ENCODE measurements around the gene RPL28. TPM values are rescaled to one million over a fixed set of nuclear protein-coding genes. Genes with fewer than 3 reads are reported as not detected.

The RPL28 gene
- total RNA-seq, 1 donor from 2014 or later, result 1,017 TPM

DNA sequence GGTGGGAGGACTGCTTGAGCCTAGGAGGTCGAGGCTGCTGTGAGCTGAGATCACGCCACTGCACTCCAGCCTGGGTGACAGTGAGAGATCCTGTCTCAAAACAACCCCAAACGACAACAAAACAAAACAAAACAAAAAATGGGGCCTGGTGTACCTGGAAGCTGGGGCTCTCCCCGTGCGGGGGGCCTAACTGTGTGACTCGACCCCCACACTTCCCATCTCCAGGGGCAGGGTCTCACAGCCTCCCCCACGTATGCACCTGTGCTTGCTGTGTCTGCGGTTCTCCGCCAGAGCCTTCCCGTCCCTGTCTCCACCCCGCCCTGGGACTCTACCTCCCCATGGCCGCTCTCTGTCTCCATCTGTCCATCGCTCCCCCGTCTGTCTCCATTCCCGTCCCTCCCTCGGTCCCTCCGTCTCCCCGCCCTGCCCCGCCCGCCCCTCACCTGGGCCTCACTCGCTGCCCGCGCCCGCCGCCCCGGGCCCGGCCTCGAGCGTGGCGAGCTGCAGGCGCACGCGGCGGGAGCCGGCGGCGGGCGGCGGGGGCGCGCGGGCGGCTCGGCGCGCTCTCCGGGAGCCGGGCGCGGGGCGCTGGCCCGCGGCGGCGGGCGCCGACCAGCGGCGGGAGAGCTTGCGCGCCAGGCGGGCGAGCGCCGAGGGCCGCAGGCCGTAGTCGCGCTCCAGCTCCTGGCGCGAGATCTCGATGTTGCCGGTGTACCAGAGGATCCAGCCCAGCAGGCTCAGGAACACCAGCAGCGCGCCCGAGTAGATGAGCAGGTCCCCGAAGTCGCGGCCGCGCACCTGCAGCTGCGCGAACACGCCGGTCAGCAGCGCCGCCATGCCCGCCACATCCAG, 2.2 kb upstream of the RPL28 start:
- H3K79me2 ChIP-seq (ENCODE audit: low read depth), result peaks cover 27% of the 10 kb centered on the region
- peak overlapping the region; percentile 81 for H3K4me3 Mint-ChIP-seq
- TF ChIP-seq EZH2 (IDR thresholded peaks at IDR 0.05) (no peak), EZH2phosphoT487 (IDR thresholded peaks at IDR 0.05) (no peak)
- TF ChIP-seq, protein P1, sequence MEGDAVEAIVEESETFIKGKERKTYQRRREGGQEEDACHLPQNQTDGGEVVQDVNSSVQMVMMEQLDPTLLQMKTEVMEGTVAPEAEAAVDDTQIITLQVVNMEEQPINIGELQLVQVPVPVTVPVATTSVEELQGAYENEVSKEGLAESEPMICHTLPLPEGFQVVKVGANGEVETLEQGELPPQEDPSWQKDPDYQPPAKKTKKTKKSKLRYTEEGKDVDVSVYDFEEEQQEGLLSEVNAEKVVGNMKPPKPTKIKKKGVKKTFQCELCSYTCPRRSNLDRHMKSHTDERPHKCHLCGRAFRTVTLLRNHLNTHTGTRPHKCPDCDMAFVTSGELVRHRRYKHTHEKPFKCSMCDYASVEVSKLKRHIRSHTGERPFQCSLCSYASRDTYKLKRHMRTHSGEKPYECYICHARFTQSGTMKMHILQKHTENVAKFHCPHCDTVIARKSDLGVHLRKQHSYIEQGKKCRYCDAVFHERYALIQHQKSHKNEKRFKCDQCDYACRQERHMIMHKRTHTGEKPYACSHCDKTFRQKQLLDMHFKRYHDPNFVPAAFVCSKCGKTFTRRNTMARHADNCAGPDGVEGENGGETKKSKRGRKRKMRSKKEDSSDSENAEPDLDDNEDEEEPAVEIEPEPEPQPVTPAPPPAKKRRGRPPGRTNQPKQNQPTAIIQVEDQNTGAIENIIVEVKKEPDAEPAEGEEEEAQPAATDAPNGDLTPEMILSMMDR (IDR thresholded peaks at IDR 0.05), result no peak
- no peak overlapping the region for H2AFZ ChIP-seq (replicated peaks)
- peaks cover 27% of the 10 kb centered on the region for H4K20me1 ChIP-seq (ENCODE audit: low read depth)
- peaks cover 5% of the 10 kb centered on the region for H3K36me3 Mint-ChIP-seq
- peak overlapping the region; percentile 90 for H3K4me3 ChIP-seq
- H3K4me2 ChIP-seq, result peak overlapping the region; percentile 81
- H3K27me3 Mint-ChIP-seq (ENCODE audit: insufficient read depth, low read depth), result peaks cover 25% of the 10 kb centered on the region
- H3K4me1 Mint-ChIP-seq, result peaks cover 40% of the 10 kb centered on the region
- peaks cover 38% of the 10 kb centered on the region for H3K4me1 ChIP-seq
- peaks cover 21% of the 10 kb centered on the region for H3K27me3 ChIP-seq
- peaks cover 50% of the 10 kb centered on the region for H3F3A ChIP-seq (ENCODE audit: low read depth)
- no peaks in the 10 kb centered on the region for H3K9me3 ChIP-seq (ENCODE audit: low read depth)
- peak; percentile 88 for DNase-seq (ENCODE audit: low spot score)
- H3K36me3 ChIP-seq, result no peaks in the 10 kb centered on the region
- H3K9me3 Mint-ChIP-seq, result peaks cover 4% of the 10 kb centered on the region
- H3K9ac ChIP-seq, result no peak overlapping the region
- H3K27ac ChIP-seq, result no peak overlapping the region
- H3K27ac Mint-ChIP-seq, result no peak overlapping the region

DNA sequence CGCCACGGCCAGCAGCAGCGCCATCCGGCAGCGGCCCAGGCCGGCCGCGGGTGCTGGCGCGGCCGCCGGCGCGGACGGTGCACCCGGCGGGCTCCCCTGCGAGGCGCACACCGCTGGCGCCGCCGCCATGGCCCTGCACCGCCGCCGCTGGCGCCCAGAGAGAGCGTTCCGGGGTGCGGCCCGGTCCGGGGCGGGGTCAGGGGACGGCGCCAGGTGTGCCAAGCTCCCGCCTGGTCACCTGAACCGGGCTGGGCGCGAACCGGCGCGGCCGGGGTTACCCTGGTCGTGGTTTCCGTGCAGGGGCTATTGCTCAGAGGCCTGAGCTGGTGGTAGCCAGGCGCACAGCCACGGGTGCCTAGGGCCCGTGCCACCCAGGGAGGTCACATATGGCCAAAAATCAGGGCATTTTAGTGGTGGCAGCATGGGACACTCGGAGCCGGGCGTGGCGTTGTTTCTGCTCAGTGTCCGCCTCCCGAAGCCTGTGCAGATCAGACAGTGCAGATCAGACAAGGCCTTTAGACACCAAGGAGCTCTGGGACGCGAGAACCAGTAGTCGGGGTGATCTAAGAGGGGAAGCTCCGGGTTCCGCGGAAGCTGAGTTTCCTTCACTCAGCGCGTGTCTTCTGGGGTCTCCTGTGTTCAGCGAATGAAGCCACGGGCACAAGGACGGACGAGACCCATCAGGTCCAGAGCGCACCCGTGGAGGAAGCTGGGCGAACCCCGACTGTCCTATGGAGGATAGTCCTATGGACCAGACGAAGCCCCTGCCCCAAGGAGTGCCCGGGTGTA, 1.4 kb upstream of the RPL28 start, which contains the start of gene TMEM238:
Gene TMEM238 (minus strand): TSS at position 162 of the 789 bp plus-strand sequence. CDS start 33 bp downstream, at position 129.
- Mint-ChIP-seq H3K36me3 (peaks cover 7% of the 10 kb centered on the region), H3K9me3 (peaks cover 4% of the 10 kb centered on the region)
- H3K4me2 ChIP-seq, result peak within 1 kb of the TSS; percentile 81

DNA sequence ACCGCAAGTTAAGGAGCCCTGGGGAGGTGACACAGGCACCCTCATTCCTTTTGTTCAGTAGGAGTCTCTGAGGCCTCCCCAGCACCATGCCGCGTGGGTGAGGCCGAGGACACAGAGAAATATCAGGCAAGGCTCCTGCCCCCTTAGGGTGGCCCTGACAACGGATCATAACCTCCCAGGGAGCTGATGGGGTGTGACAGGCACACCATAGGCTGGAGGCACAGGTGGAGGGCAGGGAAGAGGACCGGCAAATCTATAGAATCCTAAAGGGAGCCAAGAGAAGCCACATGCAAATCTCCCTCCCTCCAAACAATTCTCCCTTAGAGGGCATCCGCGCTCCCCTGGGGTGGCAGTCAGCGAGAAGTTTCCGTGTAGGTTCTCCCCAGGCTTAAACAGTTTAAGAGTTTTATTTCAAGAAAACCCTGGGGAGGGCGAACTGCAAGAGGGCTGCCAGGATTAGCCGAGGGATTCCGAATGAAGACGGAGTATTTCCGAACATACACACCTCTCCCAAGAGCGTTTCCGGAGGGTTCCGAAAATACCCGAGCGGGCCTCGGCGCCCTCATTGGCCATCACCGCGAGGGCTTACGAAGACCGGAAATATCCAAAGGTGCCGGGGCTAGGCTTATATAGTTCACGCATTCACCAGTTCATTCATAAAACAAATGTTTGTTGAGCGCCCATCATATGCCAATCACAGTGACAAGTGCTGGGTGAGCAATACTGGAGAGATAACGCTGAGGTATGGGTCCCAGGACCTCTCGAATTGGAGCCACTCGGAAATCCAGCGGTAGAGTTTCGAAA, 610 bp upstream of the RPL28 start:
- H3K9ac ChIP-seq, result peak overlapping the region; percentile 48
- peaks cover 35% of the 10 kb centered on the region for H3K4me1 ChIP-seq
- Mint-ChIP-seq H3K4me1 (peaks cover 42% of the 10 kb centered on the region), H3K4me3 (peak overlapping the region; percentile 100), H3K27me3 (ENCODE audit: insufficient read depth, low read depth) (peaks cover 20% of the 10 kb centered on the region), H3K36me3 (peaks cover 7% of the 10 kb centered on the region), H3K9me3 (peaks cover 4% of the 10 kb centered on the region), H3K27ac (peak overlapping the region; percentile 91)
- H2AFZ ChIP-seq (replicated peaks), result peak overlapping the region; percentile 94
- DNase-seq (ENCODE audit: low spot score), result peak; percentile 98
- peaks cover 32% of the 10 kb centered on the region for H3K79me2 ChIP-seq (ENCODE audit: low read depth)
- TF ChIP-seq EZH2 (IDR thresholded peaks at IDR 0.05), result no peak
- TF ChIP-seq, protein P1 (IDR thresholded peaks at IDR 0.05), result no peak
- TF ChIP-seq EZH2phosphoT487 (IDR thresholded peaks at IDR 0.05), result no peak
- H3K27me3 ChIP-seq, result peaks cover 17% of the 10 kb centered on the region
- H3K4me3 ChIP-seq, result peak overlapping the region; percentile 90
- peak overlapping the region; percentile 80 for H3K4me2 ChIP-seq
- H3K36me3 ChIP-seq, result no peaks in the 10 kb centered on the region
- peaks cover 43% of the 10 kb centered on the region for H4K20me1 ChIP-seq (ENCODE audit: low read depth)
- H3K27ac ChIP-seq, result no peak overlapping the region
- peaks cover 50% of the 10 kb centered on the region for H3F3A ChIP-seq (ENCODE audit: low read depth)
- H3K9me3 ChIP-seq (ENCODE audit: low read depth), result no peaks in the 10 kb centered on the region

More for the DNA sequence above, 1.4 kb upstream of the RPL28 start, which contains the start of gene TMEM238:
- no peaks in the 10 kb centered on the region for H3K9me3 ChIP-seq (ENCODE audit: low read depth)
- Mint-ChIP-seq H3K27ac (no peak within 1 kb of the TSS), H3K4me3 (peak within 1 kb of the TSS; percentile 100), H3K27me3 (ENCODE audit: insufficient read depth, low read depth) (peaks cover 24% of the 10 kb centered on the region), H3K4me1 (peaks cover 37% of the 10 kb centered on the region)
- H2AFZ ChIP-seq (replicated peaks), result no peak within 1 kb of the TSS
- H3F3A ChIP-seq (ENCODE audit: low read depth), result peaks cover 51% of the 10 kb centered on the region
- H3K9ac ChIP-seq, result no peak within 1 kb of the TSS
- no peak for TF ChIP-seq EZH2phosphoT487 (IDR thresholded peaks at IDR 0.05)
- TF ChIP-seq, protein P1 (IDR thresholded peaks at IDR 0.05), result no peak
- TF ChIP-seq EZH2 (IDR thresholded peaks at IDR 0.05), result no peak
- no peak within 1 kb of the TSS for H3K27ac ChIP-seq
- no peak for DNase-seq (ENCODE audit: low spot score)
- H3K27me3 ChIP-seq, result peaks cover 17% of the 10 kb centered on the region
- peaks cover 35% of the 10 kb centered on the region for H4K20me1 ChIP-seq (ENCODE audit: low read depth)
- no peaks in the 10 kb centered on the region for H3K36me3 ChIP-seq
- H3K4me1 ChIP-seq, result peaks cover 35% of the 10 kb centered on the region
- peak within 1 kb of the TSS; percentile 90 for H3K4me3 ChIP-seq
- peaks cover 32% of the 10 kb centered on the region for H3K79me2 ChIP-seq (ENCODE audit: low read depth)
